ENCODE results near the gene ARHGAP4. TPM values are rescaled to one million over a fixed set of nuclear protein-coding genes. Genes with fewer than 3 reads are reported as not detected.
A peak's percentile ranks its signal among the peaks of the same experiment; 100 is the strongest.

ARHGAP4 gene
- total and polyA plus RNA-seq, 4 experiments from 2014 or later = 65.4 to 330 (median 222) TPM

DNA sequence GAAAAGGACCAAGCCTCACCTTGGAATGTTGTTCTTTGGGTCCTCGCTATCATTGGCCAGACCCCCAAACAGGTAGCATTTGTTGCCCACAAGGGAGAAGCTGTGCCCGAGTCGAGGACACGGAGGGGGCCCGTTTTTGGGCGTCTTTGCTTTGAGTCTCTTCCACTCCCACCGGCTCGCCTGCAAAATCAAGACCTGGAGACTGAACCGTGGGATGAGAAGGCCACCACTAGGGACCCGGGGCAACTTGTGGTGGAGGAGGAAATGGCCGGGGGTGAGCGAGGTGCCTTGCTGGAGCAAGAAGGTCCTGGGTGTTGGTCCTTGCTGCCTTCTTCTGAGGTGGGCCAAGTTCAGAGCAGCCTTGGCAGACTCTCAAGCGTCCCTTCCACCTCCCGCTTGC, 38.0 kb upstream of the ARHGAP4 start:
- CTCF ChIA-PET (ENCODE audit: partially characterized antibody) = interaction anchor here (2.5 kb wide), 1 partner anchor 17 kb away, joined by 6 read pairs; no protein-coding TSS in a partner anchor
- Mint-ChIP-seq H3K9me3 (no peaks in the 10 kb centered on the region), H3K36me3 (peaks cover 19 to 39% of the 10 kb centered on the region in 2 donors), H3K27ac (no peak overlapping the region), H3K4me3 (no peak overlapping the region), H3K4me1 (peaks cover 13 to 39% (median 27%) of the 10 kb centered on the region in 4 donors), H3K27me3 (no peaks in the 10 kb centered on the region)
- no peak overlapping the region for H3K4me3 ChIP-seq (ENCODE audit: low read length in 2 of 2)
- DNase-seq = peak in 1 of 5 donors; percentile 14
- peaks cover 44% of the 10 kb centered on the region for H3K4me1 ChIP-seq (ENCODE audit: insufficient read depth, low read length)
- POLR2A ChIA-PET (ENCODE audit: partially characterized antibody) = no interaction called here
- no peaks in the 10 kb centered on the region for H3K27me3 ChIP-seq (ENCODE audit: insufficient read depth, low read length)
- peaks cover 43% of the 10 kb centered on the region for H3K36me3 ChIP-seq (ENCODE audit: insufficient read depth, low read length)
- no peak overlapping the region for H3K27ac ChIP-seq (ENCODE audit: low read depth, low read length)
- H3K9me3 ChIP-seq (ENCODE audit: control insufficient read depth in 1 of 2, low read length in 2 of 2) = no peaks in the 10 kb centered on the region
- intact Hi-C loops (cut with micrococcal nuclease) = no loop called here

DNA sequence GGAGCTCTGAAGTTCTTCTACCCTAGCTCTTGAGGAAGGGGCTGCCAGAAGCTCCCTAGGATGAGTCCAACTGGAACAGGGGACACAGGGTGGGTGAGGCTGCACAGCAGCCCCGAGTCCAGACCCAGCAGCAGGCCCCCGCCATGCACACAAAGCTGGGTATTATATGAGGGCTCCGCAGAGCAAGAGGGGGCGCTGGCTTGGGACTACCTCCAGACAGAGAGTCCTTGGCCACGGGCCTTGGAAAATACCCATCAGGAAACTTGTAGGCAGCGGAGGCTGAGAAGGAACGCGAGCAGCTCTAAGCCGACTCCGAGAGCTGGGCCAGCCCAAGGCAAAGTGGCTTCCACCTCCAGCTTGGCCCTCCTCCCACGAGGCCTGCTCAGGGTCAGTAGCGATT, 37.5 kb upstream of the ARHGAP4 start:
- peaks cover 19 to 39% of the 10 kb centered on the region in 2 donors for H3K36me3 Mint-ChIP-seq
- no peak overlapping the region for H3K27ac Mint-ChIP-seq
- H3K27me3 Mint-ChIP-seq = no peaks in the 10 kb centered on the region
- intact Hi-C loops (cut with micrococcal nuclease) = no loop called here
- Histone ChIP-seq H3K9me3 (ENCODE audit: control insufficient read depth in 1 of 2, low read length in 2 of 2) (no peaks in the 10 kb centered on the region), H3K27me3 (ENCODE audit: insufficient read depth, low read length) (no peaks in the 10 kb centered on the region), H3K4me1 (ENCODE audit: insufficient read depth, low read length) (peaks cover 39% of the 10 kb centered on the region), H3K27ac (ENCODE audit: low read depth, low read length) (no peak overlapping the region), H3K36me3 (ENCODE audit: insufficient read depth, low read length) (peaks cover 48% of the 10 kb centered on the region), H3K4me3 (ENCODE audit: low read length in 2 of 2) (no peak overlapping the region)
- H3K4me1 Mint-ChIP-seq = peaks cover 13 to 37% (median 25%) of the 10 kb centered on the region in 4 donors
- no peaks in the 10 kb centered on the region for H3K9me3 Mint-ChIP-seq
- DNase-seq = no peak
- ChIA-PET CTCF (ENCODE audit: partially characterized antibody) (interaction anchor here (0.6 to 2.5 kb wide), 2 partner anchors 17 to 208 kb away, joined by 3 to 6 read pairs; no protein-coding TSS in a partner anchor), POLR2A (ENCODE audit: partially characterized antibody) (no interaction called here)
- no peak overlapping the region for H3K4me3 Mint-ChIP-seq

DNA sequence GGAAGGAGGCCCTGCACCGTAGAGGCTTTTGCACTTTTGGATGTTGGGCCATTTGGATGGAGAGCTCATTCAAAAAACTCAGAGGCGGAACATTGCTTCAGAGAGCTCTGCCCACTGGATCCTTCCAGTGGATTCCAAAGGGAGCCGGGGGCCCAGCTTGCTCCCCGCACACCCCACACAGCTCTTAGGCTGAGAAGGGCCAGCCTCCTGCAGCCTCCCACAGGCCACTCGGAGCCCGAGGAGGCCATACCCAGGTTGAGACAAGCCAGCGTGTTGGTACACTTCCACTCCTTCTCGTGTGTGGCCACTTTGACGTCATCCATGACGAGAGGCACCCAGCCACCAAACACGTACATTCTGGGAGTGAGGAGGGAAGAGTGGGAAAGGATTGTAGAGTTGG, 35.2 kb upstream of the ARHGAP4 start:
- no peaks in the 10 kb centered on the region for H3K27me3 Mint-ChIP-seq
- Histone ChIP-seq H3K36me3 (ENCODE audit: insufficient read depth, low read length) (peaks cover 68% of the 10 kb centered on the region), H3K27ac (ENCODE audit: low read depth, low read length) (no peak overlapping the region), H3K9me3 (ENCODE audit: control insufficient read depth in 1 of 2, low read length in 2 of 2) (no peaks in the 10 kb centered on the region), H3K4me3 (ENCODE audit: low read length in 2 of 2) (no peak overlapping the region), H3K27me3 (ENCODE audit: insufficient read depth, low read length) (no peaks in the 10 kb centered on the region), H3K4me1 (ENCODE audit: insufficient read depth, low read length) (peaks cover 18% of the 10 kb centered on the region)
- no peak overlapping the region for H3K4me3 Mint-ChIP-seq
- peak overlapping the region in 1 of 7 donors; percentile 37 for H3K27ac Mint-ChIP-seq
- no peak for DNase-seq
- H3K9me3 Mint-ChIP-seq = no peaks in the 10 kb centered on the region
- ChIA-PET POLR2A (ENCODE audit: partially characterized antibody) (interaction anchor here (2.2 kb wide), 1 partner anchor 10 kb away, joined by 7 read pairs; the partner anchor contains the start of gene HCFC1), CTCF (ENCODE audit: partially characterized antibody) (interaction anchor here (1.4 kb wide), 1 partner anchor 14 kb away, joined by 5 read pairs; no protein-coding TSS in a partner anchor)
- intact Hi-C loops (cut with micrococcal nuclease) = no loop called here
- peaks cover 2 to 15% (median 8%) of the 10 kb centered on the region in 4 donors for H3K4me1 Mint-ChIP-seq
- H3K36me3 Mint-ChIP-seq = peaks cover 26 to 51% of the 10 kb centered on the region in 2 donors

DNA sequence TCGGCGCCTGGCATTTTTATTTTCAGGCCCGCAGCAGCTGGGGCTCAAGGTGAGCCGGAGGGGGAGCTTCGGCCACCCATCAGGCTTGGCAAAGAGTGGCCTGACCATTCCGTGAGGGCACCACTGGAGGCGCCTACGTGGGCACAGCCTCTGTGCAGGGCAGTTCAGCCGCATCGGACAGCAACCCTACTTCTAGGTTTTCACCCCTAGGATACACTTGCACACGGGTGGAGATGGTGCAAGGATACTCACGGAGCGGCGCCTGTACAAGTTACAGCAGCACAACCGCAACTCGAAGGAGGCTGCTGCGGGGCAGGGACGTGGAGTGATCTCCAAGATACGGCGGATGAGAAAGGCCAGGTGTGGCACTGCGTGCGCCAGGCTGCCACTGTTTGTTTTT, 34.7 kb upstream of the ARHGAP4 start:
- ChIA-PET CTCF (ENCODE audit: partially characterized antibody) (interaction anchor here (1.4 kb wide), 1 partner anchor 14 kb away, joined by 5 read pairs; no protein-coding TSS in a partner anchor), POLR2A (ENCODE audit: partially characterized antibody) (interaction anchor here (2.2 kb wide), 1 partner anchor 11 kb away, joined by 7 read pairs; the partner anchor contains the start of gene HCFC1)
- peaks cover 68% of the 10 kb centered on the region for H3K36me3 ChIP-seq (ENCODE audit: insufficient read depth, low read length)
- Mint-ChIP-seq H3K9me3 (peaks cover 0 to 3% (median 0%) of the 10 kb centered on the region in 8 donors), H3K27ac (peak overlapping the region in 1 of 7 donors; percentile 62), H3K4me1 (peaks cover 2 to 10% (median 5%) of the 10 kb centered on the region in 4 donors), H3K4me3 (peak overlapping the region in 1 of 8 donors; percentile 33), H3K36me3 (peaks cover 30 to 53% of the 10 kb centered on the region in 2 donors), H3K27me3 (no peaks in the 10 kb centered on the region)
- intact Hi-C loops (cut with micrococcal nuclease) = no loop called here
- DNase-seq = no peak
- H3K9me3 ChIP-seq (ENCODE audit: control insufficient read depth in 1 of 2, low read length in 2 of 2) = no peaks in the 10 kb centered on the region
- peaks cover 13% of the 10 kb centered on the region for H3K4me1 ChIP-seq (ENCODE audit: insufficient read depth, low read length)
- no peaks in the 10 kb centered on the region for H3K27me3 ChIP-seq (ENCODE audit: insufficient read depth, low read length)
- H3K4me3 ChIP-seq (ENCODE audit: low read length in 2 of 2) = no peak overlapping the region
- no peak overlapping the region for H3K27ac ChIP-seq (ENCODE audit: low read depth, low read length)

DNA sequence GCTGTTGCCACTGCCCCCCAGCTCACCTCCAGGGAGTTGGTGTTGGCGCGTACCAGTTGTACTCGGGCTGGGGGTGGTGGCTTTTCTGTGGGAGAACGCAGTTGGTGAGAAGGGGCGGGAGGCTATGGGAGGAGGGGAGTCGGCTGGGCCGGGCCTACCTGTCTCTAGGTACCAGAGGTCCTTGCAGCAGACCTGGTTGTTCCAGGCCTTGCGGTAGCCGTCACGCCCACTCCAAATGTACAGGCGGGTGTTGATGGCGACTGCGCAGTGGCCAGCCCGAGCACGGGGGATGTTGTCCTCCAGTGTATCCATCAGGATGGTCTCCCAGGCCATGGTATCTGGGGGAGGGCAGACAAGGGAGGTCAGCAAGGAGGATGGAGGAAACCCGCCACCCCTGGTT, 34.0 kb upstream of the ARHGAP4 start:
- intact Hi-C loops (cut with micrococcal nuclease) = no loop called here
- H3K4me3 Mint-ChIP-seq = no peak overlapping the region
- Histone ChIP-seq H3K4me3 (ENCODE audit: low read length in 2 of 2) (no peak overlapping the region), H3K27ac (ENCODE audit: low read depth, low read length) (no peak overlapping the region), H3K27me3 (ENCODE audit: insufficient read depth, low read length) (no peaks in the 10 kb centered on the region), H3K4me1 (ENCODE audit: insufficient read depth, low read length) (peaks cover 6% of the 10 kb centered on the region), H3K9me3 (ENCODE audit: control insufficient read depth in 1 of 2, low read length in 2 of 2) (no peaks in the 10 kb centered on the region), H3K36me3 (ENCODE audit: insufficient read depth, low read length) (peaks cover 68% of the 10 kb centered on the region)
- ChIA-PET POLR2A (ENCODE audit: partially characterized antibody) (interaction anchor here (1.0 kb wide), 1 partner anchor 9 kb away, joined by 3 read pairs; no protein-coding TSS in a partner anchor), CTCF (ENCODE audit: partially characterized antibody) (interaction anchor here (0.7 kb wide), 1 partner anchor 13 kb away, joined by 3 read pairs; no protein-coding TSS in a partner anchor)
- peak overlapping the region in 1 of 7 donors; percentile 15 for H3K27ac Mint-ChIP-seq
- DNase-seq = peak in 1 of 5 donors; percentile 26
- peaks cover 0 to 6% (median 0%) of the 10 kb centered on the region in 8 donors for H3K9me3 Mint-ChIP-seq
- H3K27me3 Mint-ChIP-seq = no peaks in the 10 kb centered on the region
- H3K4me1 Mint-ChIP-seq = peaks cover 0 to 3% (median 1%) of the 10 kb centered on the region in 4 donors
- peaks cover 37 to 59% of the 10 kb centered on the region in 2 donors for H3K36me3 Mint-ChIP-seq

DNA sequence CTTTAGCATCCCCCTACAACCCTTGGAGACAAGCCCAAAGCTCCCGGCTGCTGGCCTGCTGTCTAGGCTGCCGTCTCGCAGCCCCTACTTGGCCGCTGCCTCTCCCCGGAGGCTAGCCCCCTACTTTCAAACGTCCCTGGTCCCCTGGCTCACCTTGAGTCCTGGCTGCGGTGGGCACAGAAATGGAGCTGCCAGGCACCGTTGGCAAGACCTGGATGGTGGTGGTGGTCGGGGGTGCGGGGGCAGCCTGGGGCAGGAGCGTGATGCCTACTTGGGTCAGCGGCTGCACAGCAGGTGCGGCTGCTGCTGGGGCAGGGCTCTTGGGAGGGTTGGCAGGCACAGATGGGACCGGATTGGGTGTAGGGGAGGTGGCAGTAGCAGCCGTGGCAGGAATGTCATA, 33.6 kb upstream of the ARHGAP4 start:
- Histone ChIP-seq H3K4me3 (ENCODE audit: low read length in 2 of 2) (no peak overlapping the region), H3K4me1 (ENCODE audit: insufficient read depth, low read length) (peaks cover 3% of the 10 kb centered on the region), H3K27me3 (ENCODE audit: insufficient read depth, low read length) (no peaks in the 10 kb centered on the region), H3K9me3 (ENCODE audit: control insufficient read depth in 1 of 2, low read length in 2 of 2) (no peaks in the 10 kb centered on the region), H3K27ac (ENCODE audit: low read depth, low read length) (no peak overlapping the region), H3K36me3 (ENCODE audit: insufficient read depth, low read length) (peaks cover 68% of the 10 kb centered on the region)
- Mint-ChIP-seq H3K9me3 (peaks cover 0 to 6% (median 0%) of the 10 kb centered on the region in 8 donors), H3K36me3 (peaks cover 40 to 61% of the 10 kb centered on the region in 2 donors), H3K27ac (no peak overlapping the region), H3K4me3 (no peak overlapping the region), H3K4me1 (no peaks in the 10 kb centered on the region), H3K27me3 (no peaks in the 10 kb centered on the region)
- DNase-seq = peak in 1 of 5 donors; percentile 25
- intact Hi-C loops (cut with micrococcal nuclease) = no loop called here
- CTCF ChIA-PET (ENCODE audit: partially characterized antibody) = interaction anchor here (0.7 kb wide), 1 partner anchor 13 kb away, joined by 3 read pairs; no protein-coding TSS in a partner anchor
- POLR2A ChIA-PET (ENCODE audit: partially characterized antibody) = interaction anchor here (1.0 kb wide), 1 partner anchor 9 kb away, joined by 3 read pairs; no protein-coding TSS in a partner anchor

DNA sequence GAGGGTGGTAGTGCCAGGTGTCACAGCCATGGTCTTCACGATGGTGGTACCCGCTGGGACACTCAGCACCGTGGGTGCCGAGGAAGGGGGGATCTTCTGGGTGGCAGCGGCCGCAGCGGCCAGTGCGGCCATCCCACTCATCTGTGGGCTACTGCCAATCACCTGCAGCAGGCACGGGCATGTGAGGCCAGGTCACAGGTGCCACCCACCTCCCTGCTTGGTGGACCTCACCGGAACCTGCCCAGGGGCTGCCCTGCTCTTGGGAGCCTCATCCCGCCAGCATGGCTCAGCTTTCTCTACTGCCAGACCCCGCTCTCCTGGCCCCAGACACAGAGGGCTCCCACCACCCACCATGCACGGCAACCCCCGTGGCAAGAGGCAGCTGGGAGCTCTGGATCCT, 32.5 kb upstream of the ARHGAP4 start:
- Mint-ChIP-seq H3K36me3 (peaks cover 44 to 61% of the 10 kb centered on the region in 2 donors), H3K27ac (no peak overlapping the region), H3K4me1 (peaks cover 0 to 1% (median 0%) of the 10 kb centered on the region in 4 donors), H3K4me3 (no peak overlapping the region), H3K9me3 (peaks cover 0 to 6% (median 0%) of the 10 kb centered on the region in 8 donors), H3K27me3 (no peaks in the 10 kb centered on the region)
- CTCF ChIA-PET (ENCODE audit: partially characterized antibody) = no interaction called here
- no peaks in the 10 kb centered on the region for H3K9me3 ChIP-seq (ENCODE audit: control insufficient read depth in 1 of 2, low read length in 2 of 2)
- POLR2A ChIA-PET (ENCODE audit: partially characterized antibody) = no interaction called here
- H3K4me1 ChIP-seq (ENCODE audit: insufficient read depth, low read length) = no peaks in the 10 kb centered on the region
- H3K27me3 ChIP-seq (ENCODE audit: insufficient read depth, low read length) = no peaks in the 10 kb centered on the region
- intact Hi-C loops (cut with micrococcal nuclease) = no loop called here
- no peak for DNase-seq
- no peak overlapping the region for H3K4me3 ChIP-seq (ENCODE audit: low read length in 2 of 2)
- peaks cover 62% of the 10 kb centered on the region for H3K36me3 ChIP-seq (ENCODE audit: insufficient read depth, low read length)
- no peak overlapping the region for H3K27ac ChIP-seq (ENCODE audit: low read depth, low read length)

All from CD4-positive, alpha-beta memory T cell (primary cell).